ENCODE data around the gene TMEM115. TPM values are rescaled to one million over a fixed set of nuclear protein-coding genes. Genes with fewer than 3 reads are reported as not detected.

The TMEM115 gene
- polyA plus RNA-seq, 12 donors = 19.5 to 29.1 (median 22.9) TPM; not detected in 1

DNA sequence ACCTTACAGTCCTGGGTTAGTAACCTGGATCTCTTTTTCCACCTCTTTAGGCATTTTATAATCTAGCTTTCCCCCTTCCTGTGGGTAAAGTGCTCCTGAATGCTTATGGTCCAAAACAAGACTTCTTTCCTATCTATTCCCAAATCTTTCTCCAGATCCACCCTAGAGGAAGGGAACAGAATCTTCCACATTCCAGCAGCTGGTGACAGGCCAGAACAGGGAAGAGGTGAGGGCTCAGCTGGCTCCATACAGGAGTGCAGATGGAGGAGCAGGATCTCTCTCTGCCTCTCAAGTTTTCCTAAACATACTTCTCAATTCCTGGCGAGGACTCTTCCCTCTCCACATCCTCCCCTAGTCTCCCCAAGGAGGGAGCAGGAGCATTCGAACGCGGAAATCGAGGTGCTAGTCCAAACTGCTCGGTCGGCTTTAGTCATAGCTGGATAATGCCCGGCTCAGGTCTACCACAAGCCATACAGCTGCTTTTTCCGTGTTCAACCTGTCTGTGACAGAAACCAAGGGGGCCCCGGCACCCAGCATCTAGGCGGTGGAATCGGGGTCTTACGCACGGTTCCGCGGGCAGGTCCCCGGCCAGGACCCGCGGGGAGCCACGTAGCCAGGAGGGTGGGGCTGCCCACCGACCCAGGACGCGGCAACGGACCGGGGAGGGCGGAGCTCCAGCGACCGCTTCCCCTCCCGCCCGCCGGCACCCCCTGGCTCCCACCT is 22.7 kb downstream of the TMEM115 start:
- no peak for DNase-seq

GRCh38 chr3:50334339-50335075 is 24.8 kb downstream of the TMEM115 start:
- no peak for DNase-seq

DNA sequence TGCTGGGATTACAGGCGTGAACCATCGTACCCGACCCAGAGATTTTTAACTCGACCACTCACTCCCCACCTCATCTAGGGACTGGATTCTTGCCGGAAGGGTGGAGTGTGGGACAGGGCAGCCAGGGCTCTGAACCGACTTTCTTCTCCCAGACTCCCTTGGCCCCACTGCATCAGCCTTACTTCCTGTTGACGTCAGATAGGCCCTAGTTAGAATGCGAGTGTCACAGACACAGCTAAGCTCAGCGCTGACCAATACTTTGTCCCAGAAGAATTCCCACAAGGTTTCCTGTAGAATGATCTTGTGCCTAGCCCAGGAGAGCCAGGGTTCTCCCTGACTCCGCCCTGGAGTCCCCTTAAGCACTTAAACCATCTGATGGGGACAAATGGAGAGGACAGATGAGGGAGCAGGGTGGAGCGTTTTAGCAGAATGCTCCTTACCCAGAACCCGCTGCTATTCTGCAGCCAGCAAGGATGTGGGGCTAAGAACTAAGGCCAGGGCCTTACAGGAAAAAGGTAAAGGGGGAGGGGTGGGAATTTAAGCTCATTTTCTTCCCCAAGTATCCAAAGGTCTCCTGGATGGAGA is 25.5 kb downstream of the TMEM115 start:
- DNase-seq = no peak

DNA sequence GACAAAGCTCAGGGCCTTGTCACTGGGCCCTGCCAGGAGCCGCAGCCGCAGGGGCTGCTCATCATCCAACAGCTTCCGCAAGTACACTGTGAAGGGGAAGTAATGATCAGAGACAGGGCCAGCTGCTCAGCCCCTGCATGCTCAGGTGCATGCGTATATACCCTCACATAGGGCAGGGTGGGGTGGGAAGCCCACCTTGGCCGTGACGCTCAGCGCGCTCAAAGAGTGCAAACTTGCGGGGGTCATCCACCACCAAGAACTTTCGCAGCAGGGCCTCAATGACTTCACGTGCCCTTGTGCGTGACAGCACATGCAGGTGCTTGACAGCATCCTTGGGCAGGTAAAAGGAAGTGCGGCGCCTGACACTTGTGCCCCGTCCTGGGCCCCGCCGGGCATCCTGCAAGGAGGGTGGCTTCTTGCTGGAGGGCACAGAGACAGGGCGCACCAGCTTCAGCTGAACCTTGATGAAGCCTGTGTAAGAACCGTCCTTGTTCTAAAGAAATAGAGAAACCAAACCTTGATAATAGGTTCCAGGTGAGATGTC is 27.9 kb downstream of the TMEM115 start:
- no peak for DNase-seq

GRCh38 chr3:50330330-50330729 is 29.0 kb downstream of the TMEM115 start:
- DNase-seq = no peak

- DNase-seq = peak; percentile 97
These were observed 31.2 kb downstream of the TMEM115 start, which contains the start of gene TUSC2 for GRCh38 chr3:50327943-50328691. Gene TUSC2 (minus strand): TSS chr3:50328223. CDS start chr3:50328099, 124 bp downstream.

- no peak for DNase-seq
These were observed 32.2 kb downstream of the TMEM115 start for GRCh38 chr3:50327129-50327528.

DNA sequence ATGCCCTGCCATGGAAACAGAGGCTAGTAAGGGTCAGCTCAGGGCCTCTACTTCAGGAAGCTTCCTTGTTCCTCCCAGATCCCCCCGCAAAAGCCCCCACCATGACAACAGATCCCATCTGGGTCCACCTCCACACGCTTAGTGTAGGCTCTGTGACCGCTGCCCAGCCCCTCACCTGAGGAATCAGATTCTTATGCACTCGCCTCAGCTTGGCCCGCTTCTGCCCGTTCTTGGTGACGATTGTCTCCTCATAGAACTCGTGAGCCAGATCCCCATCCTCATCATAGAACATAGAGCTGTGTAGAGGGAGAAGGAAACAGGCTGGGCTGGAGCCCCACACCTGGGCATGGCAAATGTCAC is 33.2 kb downstream of the TMEM115 start:
- no peak for DNase-seq

- DNase-seq = no peak
These were observed 33.7 kb downstream of the TMEM115 start for GRCh38 chr3:50325497-50326181.

DNA sequence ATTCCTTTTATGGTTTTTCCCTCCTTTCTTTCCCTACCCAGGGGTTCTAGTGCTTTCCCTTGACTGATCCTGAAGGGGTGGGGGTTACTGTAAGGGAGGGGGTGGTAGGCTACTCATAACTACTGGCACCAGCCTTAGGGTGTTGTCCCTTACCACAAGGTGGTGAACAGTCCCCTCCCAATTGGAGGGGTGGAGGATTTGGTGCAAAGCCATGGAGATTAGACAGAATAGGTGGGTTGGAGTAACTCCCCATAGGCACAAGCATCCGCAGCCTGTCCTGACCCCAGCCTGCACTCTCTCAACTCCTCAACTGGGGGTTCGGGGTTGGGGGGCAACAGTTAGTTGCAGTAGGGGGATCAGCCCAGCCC is 34.2 kb downstream of the TMEM115 start:
- no peak for DNase-seq

DNA sequence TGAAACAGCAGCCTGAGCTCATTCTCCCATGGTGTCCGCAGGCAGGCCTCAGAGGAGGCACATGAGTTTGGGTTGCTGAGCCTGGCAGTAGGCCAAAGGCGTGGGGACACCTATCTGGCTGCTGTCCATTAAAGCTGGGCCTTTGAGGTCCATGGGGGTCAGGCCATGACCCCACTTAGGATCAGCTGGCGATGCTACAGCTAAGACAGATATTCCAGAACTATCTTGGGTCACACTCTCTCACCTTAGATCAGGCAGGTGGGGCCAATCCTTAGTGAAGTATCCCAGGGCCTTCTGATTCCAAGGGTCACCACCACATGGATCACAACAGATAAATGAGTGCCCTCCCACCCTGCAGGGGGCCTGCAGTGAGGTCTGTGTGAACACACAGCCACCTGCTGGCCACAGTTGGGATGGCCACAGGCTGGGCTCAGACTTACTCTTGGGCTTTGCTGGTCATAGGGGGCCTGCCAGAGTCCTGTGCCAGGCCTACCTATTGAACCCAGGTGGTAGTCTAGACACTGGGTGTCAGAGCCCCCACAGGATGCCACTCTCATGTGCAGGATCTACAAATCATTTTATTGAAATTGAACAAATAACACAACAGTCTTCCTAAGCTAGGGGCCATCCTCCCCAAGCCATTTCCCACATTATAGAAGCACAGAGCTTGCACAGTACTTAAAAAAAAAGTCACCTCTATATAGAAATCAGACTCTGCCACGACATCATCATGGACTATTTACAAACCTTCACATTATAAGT is 34.8 kb downstream of the TMEM115 start:
- no peak for DNase-seq

DNA sequence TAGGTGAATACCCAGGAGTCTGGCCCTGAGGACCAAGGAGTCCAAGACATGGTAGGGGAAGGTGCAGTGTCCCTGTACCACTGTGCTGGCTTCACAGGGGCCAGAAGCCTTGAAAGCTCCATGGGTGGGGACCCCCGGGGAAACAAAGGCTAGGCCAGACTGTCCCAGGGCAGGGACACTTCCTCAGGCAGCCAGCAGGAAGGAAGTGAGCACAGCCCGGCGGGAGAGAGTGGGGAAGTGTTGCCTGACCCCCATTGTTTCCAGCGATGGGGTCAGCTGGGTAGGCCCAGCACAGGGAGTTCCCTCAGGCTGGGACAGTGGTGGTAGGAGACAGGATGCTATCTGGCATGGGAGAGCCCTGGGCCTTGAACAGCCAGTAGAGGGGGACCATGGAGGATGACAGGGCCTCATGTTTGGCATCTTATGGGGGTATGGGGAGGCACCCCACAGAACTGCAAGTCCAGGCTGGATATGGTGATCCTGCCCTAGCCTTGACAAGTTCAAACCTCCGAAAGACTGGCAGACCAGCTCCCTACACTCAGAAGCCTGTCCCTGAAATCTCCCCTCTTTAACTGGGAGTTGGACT is 35.6 kb downstream of the TMEM115 start:
- no peak for DNase-seq

DNA sequence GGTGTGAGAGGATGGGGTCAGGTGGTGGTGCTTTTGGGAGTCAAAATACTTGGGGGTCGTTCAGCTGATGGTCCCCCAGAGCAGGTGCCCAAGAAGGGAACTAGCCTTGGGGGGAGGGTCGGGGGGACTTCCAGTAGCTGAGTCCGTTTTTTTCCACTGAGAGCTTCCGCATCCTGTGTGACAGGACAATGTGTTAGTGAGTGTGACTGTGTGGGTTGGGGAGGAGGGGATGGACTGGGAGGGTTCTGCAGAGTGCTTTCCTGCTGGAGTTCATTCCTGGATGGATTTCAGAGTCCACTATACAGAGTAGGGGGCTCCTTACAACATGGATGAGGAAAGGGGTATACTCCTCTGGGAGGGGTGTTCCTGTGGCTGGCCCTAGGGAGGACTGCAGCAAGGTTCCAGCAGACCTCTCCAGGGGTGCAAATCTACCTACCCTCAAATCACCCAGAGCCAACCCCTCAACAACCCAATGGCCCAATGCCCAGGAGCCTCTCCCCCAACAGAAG is 36.2 kb downstream of the TMEM115 start:
- no peak for DNase-seq

- DNase-seq = no peak
These were observed 36.8 kb downstream of the TMEM115 start, which contains the start of gene HYAL2 for GRCh38 chr3:50322386-50323091. Gene HYAL2 (minus strand): TSS chr3:50322745. CDS start chr3:50320489, 2,256 bp downstream.

DNA sequence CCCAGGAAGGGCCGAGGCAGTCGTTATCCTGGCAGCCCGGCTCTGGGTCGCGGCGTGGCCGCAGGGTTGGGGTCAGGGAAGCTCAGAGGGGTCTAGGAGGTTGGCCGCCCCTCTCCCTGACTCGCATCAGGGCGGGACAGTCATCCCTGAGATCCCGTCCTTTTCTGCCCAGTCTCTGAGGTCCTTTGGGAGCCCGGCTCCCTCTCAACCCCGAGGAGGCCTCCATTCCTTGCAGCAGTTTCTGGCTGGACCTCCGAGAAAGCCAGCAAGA is 37.3 kb downstream of the TMEM115 start:
- DNase-seq = no peak

DNA sequence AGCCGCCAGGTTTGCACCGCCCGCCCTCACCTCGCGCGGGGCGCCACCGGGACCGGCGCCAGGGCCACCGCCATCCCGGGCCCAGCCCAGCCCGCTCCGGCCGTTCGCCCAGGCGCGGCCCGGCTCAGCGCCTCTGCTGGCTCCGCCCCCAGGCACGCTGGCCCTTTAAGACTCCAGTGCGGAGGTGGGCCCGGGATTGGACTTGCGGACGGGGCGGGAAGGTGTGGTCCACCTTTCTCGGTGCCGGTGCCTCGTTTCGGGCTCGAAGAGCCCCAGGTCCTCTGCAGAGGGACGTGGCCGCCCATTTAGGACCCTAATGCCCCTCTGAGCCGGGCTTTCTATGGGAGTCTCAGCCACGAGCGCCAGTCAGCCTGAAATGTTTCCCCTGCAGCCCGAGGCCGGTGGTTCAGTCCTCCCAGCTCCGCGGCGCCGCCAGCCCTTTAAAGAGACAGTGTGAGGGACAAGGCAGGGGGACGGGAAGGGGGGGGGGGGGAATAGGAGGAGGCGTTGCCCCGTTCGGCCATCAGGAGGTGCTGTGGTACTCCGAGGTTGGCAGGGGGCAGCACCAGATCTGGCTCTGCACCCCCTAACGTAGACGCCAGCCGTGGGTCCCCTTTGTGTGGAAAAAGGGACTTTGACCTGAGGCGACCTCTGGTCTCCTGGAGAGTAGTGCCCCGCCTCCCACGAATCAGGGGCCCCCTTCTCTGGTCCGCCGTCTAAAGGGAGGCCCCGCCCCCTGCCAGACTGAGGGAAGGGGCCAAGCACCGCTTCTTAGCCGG is 37.8 kb downstream of the TMEM115 start:
- DNase-seq = peak; percentile 90

- DNase-seq = peak; percentile 77
These were observed 38.4 kb downstream of the TMEM115 start for GRCh38 chr3:50320853-50321335.

DNA sequence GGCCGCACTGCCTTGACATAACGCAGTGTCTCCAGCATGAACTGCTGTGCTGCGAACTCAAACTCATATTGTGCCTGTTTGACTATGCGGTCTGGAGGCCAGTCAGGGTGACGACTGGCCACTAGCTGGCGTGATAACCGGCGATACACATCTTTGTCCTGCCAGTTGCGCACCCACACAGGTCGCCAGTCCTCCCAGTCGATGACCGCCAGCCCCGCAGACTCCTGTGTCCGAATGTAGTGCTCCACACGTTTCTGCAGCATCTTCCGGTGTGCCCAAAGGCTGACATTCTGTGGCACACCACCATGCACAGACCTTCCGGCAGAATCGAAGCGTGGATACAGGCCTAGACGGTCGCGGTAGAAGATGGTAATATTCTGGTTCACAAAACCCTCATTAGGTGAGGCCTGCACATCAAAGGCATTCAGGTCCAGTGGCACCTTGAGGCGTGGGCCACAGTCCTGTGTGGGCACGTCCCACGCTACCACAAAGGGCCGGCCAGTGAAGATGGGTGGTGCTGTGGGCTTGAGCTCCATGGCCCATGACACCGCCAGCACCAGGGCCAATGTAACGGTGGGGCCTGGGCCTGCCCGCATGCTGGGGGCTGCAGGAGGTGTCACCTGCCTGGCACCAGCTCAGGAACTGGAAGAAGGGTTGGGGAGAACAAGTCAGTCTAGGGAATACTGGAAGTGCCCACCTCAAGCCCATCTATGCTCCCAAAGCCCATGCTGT is 39.3 kb downstream of the TMEM115 start:
- no peak for DNase-seq

All from muscle of arm (tissue), 12 donors.